Osteocyte (in vitro differentiated cells): ENCODE results near the gene SCO2. TPM values are rescaled to one million over a fixed set of nuclear protein-coding genes. Genes with fewer than 3 reads are reported as not detected.

ENCODE experiments used
- DNase-seq: peaks from one replicate; pipeline ENCODE4 v3.0.0; 2021; ENCODE audit warnings: mixed read lengths; ENCODE audit not compliant: unreplicated experiment; ENCODE audit errors: extremely low spot score
- H3K27ac Mint-ChIP-seq: one replicate; pipeline ENCODE4 v1.8.0; 2021; ENCODE audit warnings: mild to moderate bottlenecking, mixed read lengths; ENCODE audit not compliant: unreplicated experiment
- H3K27me3 Mint-ChIP-seq: one replicate; pipeline ENCODE4 v1.8.0; 2021; ENCODE audit warnings: mixed read lengths; ENCODE audit not compliant: unreplicated experiment
- H3K36me3 Mint-ChIP-seq: one replicate; pipeline ENCODE4 v1.8.0; 2021; ENCODE audit warnings: mixed read lengths; ENCODE audit not compliant: unreplicated experiment
- H3K4me1 Mint-ChIP-seq: one replicate; pipeline ENCODE4 v1.8.0; 2021; ENCODE audit warnings: mixed read lengths; ENCODE audit not compliant: unreplicated experiment
- H3K4me3 Mint-ChIP-seq: one replicate; pipeline ENCODE4 v1.8.0; 2021; ENCODE audit warnings: mild to moderate bottlenecking, moderate library complexity, mixed read lengths; ENCODE audit not compliant: unreplicated experiment
- H3K9me3 Mint-ChIP-seq: one replicate; pipeline ENCODE4 v1.8.0; 2021; ENCODE audit warnings: mixed read lengths; ENCODE audit not compliant: unreplicated experiment
- total RNA-seq: library from RNA; stranded (reverse); gene quantifications from 2 replicates; pipeline ENCODE4 v1.2.1, GENCODE V29; 2021
- TF ChIP-seq, protein P1 (sequence below): fragments of 200-600 bp; sonication (generic); IDR thresholded peaks from 2 replicates; pipeline ENCODE4 v1.5.0; 2021; ENCODE audit warnings: antibody characterized with exemption, mild to moderate bottlenecking, moderate library complexity

The SCO2 gene
- total RNA-seq, 1 donor from 2014 or later = not detected

DNA sequence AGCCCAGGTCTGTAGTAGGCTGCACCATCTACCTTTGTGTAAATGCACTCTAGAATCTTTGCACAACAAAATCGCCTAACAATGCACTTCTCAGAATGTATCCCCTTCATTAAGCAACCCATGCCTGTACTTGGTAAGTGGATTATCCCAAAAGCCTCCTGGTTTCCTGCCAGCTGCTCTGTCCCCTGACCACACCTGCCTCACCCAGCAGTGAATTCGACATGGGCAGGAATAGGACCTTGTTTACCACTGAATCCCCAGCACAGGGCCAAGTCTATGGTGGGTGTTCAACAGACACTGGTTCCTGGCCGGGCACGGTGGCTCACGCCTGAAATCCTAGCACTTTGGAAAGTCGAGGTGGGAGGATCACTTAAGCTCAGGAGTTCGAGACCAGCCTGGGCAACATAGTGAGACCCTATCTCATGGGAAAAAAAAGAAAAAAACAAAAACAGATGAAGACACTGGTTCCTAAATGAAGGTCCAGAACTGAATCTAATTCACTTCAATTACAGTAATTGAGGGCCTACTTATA, 42.4 kb upstream of the SCO2 start:
- Mint-ChIP-seq H3K36me3 (peaks cover 11% of the 10 kb centered on the region), H3K4me1 (peaks cover 11% of the 10 kb centered on the region), H3K4me3 (no peak overlapping the region), H3K27ac (no peak overlapping the region), H3K27me3 (no peaks in the 10 kb centered on the region), H3K9me3 (no peaks in the 10 kb centered on the region)
- TF ChIP-seq, protein P1, sequence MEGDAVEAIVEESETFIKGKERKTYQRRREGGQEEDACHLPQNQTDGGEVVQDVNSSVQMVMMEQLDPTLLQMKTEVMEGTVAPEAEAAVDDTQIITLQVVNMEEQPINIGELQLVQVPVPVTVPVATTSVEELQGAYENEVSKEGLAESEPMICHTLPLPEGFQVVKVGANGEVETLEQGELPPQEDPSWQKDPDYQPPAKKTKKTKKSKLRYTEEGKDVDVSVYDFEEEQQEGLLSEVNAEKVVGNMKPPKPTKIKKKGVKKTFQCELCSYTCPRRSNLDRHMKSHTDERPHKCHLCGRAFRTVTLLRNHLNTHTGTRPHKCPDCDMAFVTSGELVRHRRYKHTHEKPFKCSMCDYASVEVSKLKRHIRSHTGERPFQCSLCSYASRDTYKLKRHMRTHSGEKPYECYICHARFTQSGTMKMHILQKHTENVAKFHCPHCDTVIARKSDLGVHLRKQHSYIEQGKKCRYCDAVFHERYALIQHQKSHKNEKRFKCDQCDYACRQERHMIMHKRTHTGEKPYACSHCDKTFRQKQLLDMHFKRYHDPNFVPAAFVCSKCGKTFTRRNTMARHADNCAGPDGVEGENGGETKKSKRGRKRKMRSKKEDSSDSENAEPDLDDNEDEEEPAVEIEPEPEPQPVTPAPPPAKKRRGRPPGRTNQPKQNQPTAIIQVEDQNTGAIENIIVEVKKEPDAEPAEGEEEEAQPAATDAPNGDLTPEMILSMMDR = no peak
- DNase-seq = no peak

DNA sequence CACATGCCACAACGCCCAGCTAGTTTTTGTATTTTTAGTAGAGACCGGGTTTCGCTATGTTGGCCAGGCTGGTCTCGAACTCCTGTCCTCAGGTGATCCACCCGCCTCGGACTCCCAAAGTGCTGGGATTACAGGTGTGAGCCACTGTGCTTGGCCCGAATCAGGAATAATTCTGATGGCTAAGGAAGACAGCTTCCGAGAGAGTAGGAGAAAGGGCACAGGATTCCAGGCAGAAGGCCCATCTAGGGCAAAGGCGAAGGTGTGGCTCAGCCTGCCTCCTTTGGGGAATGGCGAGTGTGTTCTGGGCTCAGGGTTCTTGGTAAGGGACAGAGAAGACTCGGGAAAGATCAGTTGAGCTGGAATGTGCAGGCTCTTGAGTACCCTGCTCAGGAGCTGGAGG, 38.9 kb upstream of the SCO2 start:
- Mint-ChIP-seq H3K9me3 (no peaks in the 10 kb centered on the region), H3K27me3 (peaks cover 21% of the 10 kb centered on the region), H3K27ac (no peak overlapping the region), H3K4me3 (no peak overlapping the region), H3K36me3 (peaks cover 5% of the 10 kb centered on the region), H3K4me1 (peaks cover 17% of the 10 kb centered on the region)
- no peak for DNase-seq
- TF ChIP-seq, protein P1 = no peak

DNA sequence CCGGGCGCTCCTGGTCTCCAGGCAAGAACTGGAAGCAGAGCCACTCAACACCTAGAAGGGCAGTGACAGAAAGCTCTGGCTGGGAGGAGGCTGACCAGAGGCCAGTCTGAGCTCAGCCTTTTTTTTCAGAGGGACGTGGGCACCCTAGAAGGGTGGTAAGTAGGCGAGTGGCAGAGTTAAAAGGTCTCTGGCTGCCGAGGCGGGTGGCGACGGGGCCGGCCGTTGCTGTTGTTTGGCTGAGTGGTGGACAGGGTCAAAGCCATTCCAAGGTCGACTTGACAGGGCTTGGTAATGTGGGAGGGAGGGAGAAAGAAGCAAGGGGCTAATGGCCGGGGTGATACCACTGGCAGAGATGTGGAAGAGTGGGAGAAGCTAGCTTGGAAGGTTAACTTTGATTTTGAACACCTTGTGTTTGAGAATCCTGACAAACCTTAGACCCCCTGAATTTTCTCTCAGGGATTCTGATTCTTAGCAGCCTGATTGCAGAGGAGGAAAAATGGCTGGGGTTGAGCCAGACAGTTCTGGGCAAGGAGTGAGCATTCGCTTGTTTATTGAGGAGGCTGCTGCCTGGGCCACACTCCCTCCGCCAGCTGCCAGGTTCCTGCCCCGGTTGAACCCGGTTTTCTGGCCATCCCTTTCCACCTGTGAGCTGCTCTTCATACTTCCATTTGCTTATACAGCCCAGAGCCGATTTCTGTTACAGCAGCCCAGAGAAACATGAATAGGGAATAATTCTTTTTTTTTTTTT, 38.2 kb upstream of the SCO2 start:
- H3K27me3 Mint-ChIP-seq = peaks cover 28% of the 10 kb centered on the region
- peaks cover 17% of the 10 kb centered on the region for H3K4me1 Mint-ChIP-seq
- peak overlapping the region; percentile 60 for H3K27ac Mint-ChIP-seq
- TF ChIP-seq, protein P1 = no peak
- no peak for DNase-seq
- H3K36me3 Mint-ChIP-seq = no peaks in the 10 kb centered on the region
- H3K9me3 Mint-ChIP-seq = no peaks in the 10 kb centered on the region
- H3K4me3 Mint-ChIP-seq = peak overlapping the region; percentile 97

DNA sequence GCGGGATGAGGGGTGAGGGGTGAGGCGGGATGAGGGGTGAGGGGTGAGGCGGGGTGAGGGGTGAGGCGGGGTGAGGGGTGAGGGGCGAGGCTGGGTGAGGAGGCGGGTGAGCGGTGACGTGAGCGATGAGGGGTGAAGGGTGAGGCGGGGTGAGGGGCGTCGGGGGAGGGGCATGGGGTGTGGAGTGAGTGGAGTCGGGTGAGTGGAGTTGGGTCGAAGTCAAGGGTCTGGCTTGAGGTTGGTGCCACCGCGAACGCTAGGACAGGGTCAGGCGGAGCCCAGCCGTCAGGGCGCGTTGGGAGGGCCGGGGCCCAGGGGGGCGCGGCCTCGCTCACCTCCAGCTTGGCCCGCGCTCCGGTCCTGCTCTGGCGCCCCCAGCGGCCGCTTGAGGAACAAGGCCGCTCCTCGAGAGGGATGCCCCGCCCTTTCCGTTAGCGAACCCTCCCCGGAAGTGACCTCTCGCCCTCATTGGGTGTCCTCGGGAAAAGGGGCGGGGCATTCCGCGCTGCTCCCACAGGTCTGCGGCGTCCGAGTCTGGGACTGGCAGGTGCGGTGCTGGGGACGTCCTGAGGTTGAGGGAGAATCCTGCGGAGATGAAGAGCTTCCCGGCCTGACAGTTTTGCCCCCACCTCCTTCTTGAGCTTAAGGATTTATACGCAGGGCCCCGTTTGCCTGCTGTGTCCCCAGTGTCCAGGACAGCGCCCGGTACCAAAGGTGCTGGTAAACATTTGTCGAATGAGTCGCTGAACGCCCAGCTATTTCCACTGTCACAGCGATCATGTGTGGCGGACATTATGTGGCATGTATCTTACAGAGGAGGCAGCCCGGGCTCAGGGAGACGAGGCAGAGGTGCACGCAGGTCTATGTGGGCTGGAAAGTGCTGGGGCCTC, 37.4 kb upstream of the SCO2 start, which contains the start of gene SYCE3:
SYCE3 (minus strand) TSS at position 397 of the 890 bp plus-strand sequence. CDS start 6,514 bp downstream, outside the sequence.
- DNase-seq = peak; percentile 98
- Mint-ChIP-seq H3K4me3 (peak within 1 kb of the TSS; percentile 97), H3K36me3 (no peaks in the 10 kb centered on the region), H3K9me3 (no peaks in the 10 kb centered on the region), H3K27me3 (peaks cover 30% of the 10 kb centered on the region), H3K27ac (peak within 1 kb of the TSS; percentile 60), H3K4me1 (peaks cover 17% of the 10 kb centered on the region)
- TF ChIP-seq, protein P1 = peak; percentile 98
